ENCODE results near the gene GPRC5B. TPM values are rescaled to one million over a fixed set of nuclear protein-coding genes. Genes with fewer than 3 reads are reported as not detected.

GPRC5B gene
- total RNA-seq, 1 donor from 2014 or later: 11.2 TPM

- no peak for DNase-seq (ENCODE audit: low read depth)
Measured at GRCh38 chr16:19840524-19841110, 44.0 kb downstream of the GPRC5B start.

GRCh38 chr16:19837984-19838707, 46.5 kb downstream of the GPRC5B start:
- no peak for DNase-seq (ENCODE audit: low read depth)
- no peaks in the 10 kb centered on the region for H3K36me3 ChIP-seq (ENCODE audit: control insufficient read depth, insufficient read depth, low read length)
- no peak overlapping the region for H3K4me3 ChIP-seq (ENCODE audit: low read depth, low read length)
- no peak for TF ChIP-seq CTCF (IDR thresholded peaks at IDR 0.05; ENCODE audit: insufficient read depth, low read length, poor library complexity, severe bottlenecking)
- no peaks in the 10 kb centered on the region for H3K27me3 ChIP-seq (ENCODE audit: control insufficient read depth, insufficient read depth, low read length)

More at GRCh38 chr16:19840524-19841110, 44.0 kb downstream of the GPRC5B start:
- H3K36me3 ChIP-seq (ENCODE audit: control insufficient read depth, insufficient read depth, low read length): no peaks in the 10 kb centered on the region
- no peaks in the 10 kb centered on the region for H3K27me3 ChIP-seq (ENCODE audit: control insufficient read depth, insufficient read depth, low read length)
- H3K4me3 ChIP-seq (ENCODE audit: low read depth, low read length): no peak overlapping the region
- TF ChIP-seq CTCF (IDR thresholded peaks at IDR 0.05; ENCODE audit: insufficient read depth, low read length, poor library complexity, severe bottlenecking): no peak

GRCh38 chr16:19837331-19837980, 47.2 kb downstream of the GPRC5B start:
- Histone ChIP-seq H3K27me3 (ENCODE audit: control insufficient read depth, insufficient read depth, low read length) (no peaks in the 10 kb centered on the region), H3K4me3 (ENCODE audit: low read depth, low read length) (no peak overlapping the region), H3K36me3 (ENCODE audit: control insufficient read depth, insufficient read depth, low read length) (no peaks in the 10 kb centered on the region)
- TF ChIP-seq CTCF (IDR thresholded peaks at IDR 0.05; ENCODE audit: insufficient read depth, low read length, poor library complexity, severe bottlenecking): no peak
- no peak for DNase-seq (ENCODE audit: low read depth)

- no peak for TF ChIP-seq CTCF (IDR thresholded peaks at IDR 0.05; ENCODE audit: insufficient read depth, low read length, poor library complexity, severe bottlenecking)
- Histone ChIP-seq H3K36me3 (ENCODE audit: control insufficient read depth, insufficient read depth, low read length) (no peaks in the 10 kb centered on the region), H3K27me3 (ENCODE audit: control insufficient read depth, insufficient read depth, low read length) (no peaks in the 10 kb centered on the region), H3K4me3 (ENCODE audit: low read depth, low read length) (no peak overlapping the region)
- DNase-seq (ENCODE audit: low read depth): no peak
Measured at GRCh38 chr16:19835968-19836421, 48.7 kb downstream of the GPRC5B start.

- Histone ChIP-seq H3K27me3 (ENCODE audit: control insufficient read depth, insufficient read depth, low read length) (no peaks in the 10 kb centered on the region), H3K4me3 (ENCODE audit: low read depth, low read length) (no peak overlapping the region), H3K36me3 (ENCODE audit: control insufficient read depth, insufficient read depth, low read length) (no peaks in the 10 kb centered on the region)
- no peak for DNase-seq (ENCODE audit: low read depth)
- no peak for TF ChIP-seq CTCF (IDR thresholded peaks at IDR 0.05; ENCODE audit: insufficient read depth, low read length, poor library complexity, severe bottlenecking)
Measured at GRCh38 chr16:19835196-19835595, 49.5 kb downstream of the GPRC5B start.

All from kidney epithelial cell (primary cell).